AG04450 (cell line): ENCODE measurements around the gene EPHB2. TPM values are rescaled to one million over a fixed set of nuclear protein-coding genes. Genes with fewer than 3 reads are reported as not detected.
"Not testable (repeated sequence)": the region's sequence is repeated elsewhere in the genome, so short reads cannot be mapped to it uniquely, and the experiment has no call there.

Experiments used
- CTCF ChIA-PET: fragments of 300-600, 350-600 bp; formaldehyde crosslinking; extraction: SDS; loops from one replicate; lab custom pipeline; 2022; ENCODE audit warnings: antibody characterized with exemption, inconsistent platforms; lab: Charles Lee
- POLR2A ChIA-PET: fragments of 350-600 bp; formaldehyde crosslinking; extraction: SDS; loops from one replicate; lab custom pipeline; 2021; ENCODE audit warnings: antibody characterized with exemption, inconsistent platforms; lab: Yijun Ruan, JAX
- DNase-seq: peaks from one replicate; pipeline ENCODE4 v3.0.0-alpha.2; 2011; ENCODE audit warnings: low read depth, low spot score
- H3K27ac ChIP-seq: one replicate; pipeline ENCODE4 v1.5.1; 2012; ENCODE audit warnings: low read depth, low read length, control low read depth
- H3K27me3 ChIP-seq: one replicate; pipeline ENCODE4 v1.6.0; 2012; ENCODE audit warnings: low read length; ENCODE audit not compliant: control insufficient read depth, insufficient read depth
- H3K4me3 ChIP-seq: 2 replicates; pipeline ENCODE4 v1.5.1; 2011; ENCODE audit warnings: mild to moderate bottlenecking, low read depth, low read length, control low read depth
- H3K9me3 ChIP-seq: 2 replicates; pipeline ENCODE4 v1.5.1; 2012; ENCODE audit warnings: low read length; ENCODE audit not compliant: control insufficient read depth, insufficient read depth
- CTCF ChIP-seq: IDR thresholded peaks from 2 replicates; pipeline ENCODE4 v1.5.1; 2011; ENCODE audit warnings: low read depth, low read length, control low read depth, inconsistent platforms
- polyA plus RNA-seq: library from polyadenylated mRNA; depleted of rRNA; stranded (reverse); fragments of >200 nt; gene quantifications from 2 replicates; pipeline ENCODE4 v1.2.3, GENCODE V29; 2011

EPHB2 gene
- polyA plus RNA-seq, 1 experiment = 30.9 TPM

- CTCF ChIA-PET = interaction anchor here (1.3 kb wide), 1 partner anchor 11 kb away, joined by 3 read pairs; no protein-coding TSS in a partner anchor
- no peak overlapping the region for H3K27ac ChIP-seq
- TF ChIP-seq CTCF = no peak
- DNase-seq = no peak
- POLR2A ChIA-PET = no interaction called here
- peaks cover 19% of the 10 kb centered on the region for H3K27me3 ChIP-seq
- no peak overlapping the region for H3K4me3 ChIP-seq
- peaks cover 6% of the 10 kb centered on the region; the same call in 1 of the 2 replicates for H3K9me3 ChIP-seq
Measured at GRCh38 chr1:22941257-22941656, 230.6 kb downstream of the EPHB2 start.

GRCh38 chr1:22944346-22945055, 233.9 kb downstream of the EPHB2 start:
- Histone ChIP-seq H3K27me3 (peaks cover 33% of the 10 kb centered on the region), H3K27ac (no peak overlapping the region), H3K9me3 (peaks cover 6% of the 10 kb centered on the region; the same call in 1 of the 2 replicates), H3K4me3 (no peak overlapping the region)
- DNase-seq = no peak
- POLR2A ChIA-PET = no interaction called here
- CTCF ChIA-PET = interaction anchor here (1.1 kb wide), 1 partner anchor 16 kb away, joined by 3 read pairs; no protein-coding TSS in a partner anchor
- no peak for TF ChIP-seq CTCF

- DNase-seq, H3K9me3 ChIP-seq, POLR2A ChIA-PET, H3K4me3 ChIP-seq, H3K27ac ChIP-seq: not testable (repeated sequence)
- peaks cover 33% of the 10 kb centered on the region for H3K27me3 ChIP-seq
- CTCF ChIA-PET = interaction anchor here (1.1 kb wide), 1 partner anchor 17 kb away, joined by 3 read pairs; no protein-coding TSS in a partner anchor
Measured at GRCh38 chr1:22945171-22945570, 234.5 kb downstream of the EPHB2 start.

GRCh38 chr1:22949822-22950331, 239.2 kb downstream of the EPHB2 start:
- no peak overlapping the region for H3K27ac ChIP-seq
- CTCF ChIA-PET = interaction anchor here (1.2 to 1.7 kb wide), 2 partner anchors 19 to 245 kb away, joined by 3 to 4 read pairs; no protein-coding TSS in a partner anchor
- DNase-seq = no peak
- TF ChIP-seq CTCF = no peak
- H3K4me3 ChIP-seq = no peak overlapping the region
- POLR2A ChIA-PET = no interaction called here
- H3K9me3 ChIP-seq = peaks cover 3% of the 10 kb centered on the region; the same call in 1 of the 2 replicates
- H3K27me3 ChIP-seq = peaks cover 45% of the 10 kb centered on the region

- CTCF ChIA-PET = no interaction called here
- TF ChIP-seq CTCF = no peak
- H3K4me3 ChIP-seq = no peak overlapping the region
- peaks cover 59% of the 10 kb centered on the region for H3K27me3 ChIP-seq
- POLR2A ChIA-PET = no interaction called here
- peaks cover 3% of the 10 kb centered on the region; the same call in 1 of the 2 replicates for H3K9me3 ChIP-seq
- H3K27ac ChIP-seq = no peak overlapping the region
- no peak for DNase-seq
Measured at GRCh38 chr1:22951796-22952195, 241.2 kb downstream of the EPHB2 start.
